H9 (cell line): ENCODE data around the gene ZNF606. TPM values are rescaled to one million over a fixed set of nuclear protein-coding genes. Genes with fewer than 3 reads are reported as not detected.

Source experiments
- DNase-seq: peaks from one replicate; pipeline ENCODE4 v3.0.0-alpha.2; 2017
- H2AFZ ChIP-seq: one replicate; pipeline ENCODE4 v1.6.1; 2013; ENCODE audit warnings: mild to moderate bottlenecking, low read length, control low read depth, moderate library complexity
- H2AK5ac ChIP-seq: 2 replicates; pipeline ENCODE4 v1.6.1; 2013; ENCODE audit warnings: low read length, control low read depth, mixed read lengths; ENCODE audit not compliant: insufficient read length
- H2BK120ac ChIP-seq: one replicate; pipeline ENCODE4 v1.6.1; 2013; ENCODE audit warnings: low read depth, mild to moderate bottlenecking, low read length, control low read depth, inconsistent platforms; ENCODE audit not compliant: poor library complexity, severe bottlenecking
- H2BK12ac ChIP-seq: 2 replicates; pipeline ENCODE4 v1.6.1; 2013; ENCODE audit warnings: low read length, control low read depth, mixed read lengths, low read depth; ENCODE audit not compliant: insufficient read length
- H2BK15ac ChIP-seq: 2 replicates; pipeline ENCODE4 v1.6.1; 2013; ENCODE audit warnings: low read depth, low read length, control low read depth
- H2BK20ac ChIP-seq: one replicate; pipeline ENCODE4 v1.6.1; 2013; ENCODE audit warnings: low read depth, mild to moderate bottlenecking, low read length, control low read depth, inconsistent platforms; ENCODE audit not compliant: poor library complexity, severe bottlenecking
- H2BK5ac ChIP-seq: 2 replicates; pipeline ENCODE4 v1.6.1; 2013; ENCODE audit warnings: low read length, control low read depth, mixed read lengths; ENCODE audit not compliant: insufficient read length
- H3K14ac ChIP-seq: 2 replicates; pipeline ENCODE4 v1.6.1; 2013; ENCODE audit warnings: low read length, control low read depth; ENCODE audit not compliant: insufficient read depth
- H3K18ac ChIP-seq: 2 replicates; pipeline ENCODE4 v1.6.1; 2013; ENCODE audit warnings: low read depth, mild to moderate bottlenecking, mixed read lengths, low read length, control low read depth; ENCODE audit not compliant: insufficient read length
- H3K23ac ChIP-seq: 2 replicates; pipeline ENCODE4 v1.6.1; 2013; ENCODE audit warnings: low read length, control low read depth, mixed read lengths, low read depth; ENCODE audit not compliant: insufficient read length
- H3K23me2 ChIP-seq: 2 replicates; pipeline ENCODE4 v1.6.1; 2013; ENCODE audit warnings: low read depth, mild to moderate bottlenecking, mixed read lengths, low read length, control low read depth; ENCODE audit not compliant: insufficient read length, poor library complexity, severe bottlenecking
- H3K27ac ChIP-seq: 2 replicates; pipeline ENCODE4 v1.5.1; 2013; ENCODE audit warnings: low read length, control low read depth, mixed read lengths, low read depth; ENCODE audit not compliant: insufficient read length
- H3K27me3 ChIP-seq: 2 replicates; pipeline ENCODE4 v1.6.1; 2013; ENCODE audit warnings: low read length, control low read depth, inconsistent platforms; ENCODE audit not compliant: insufficient read depth
- H3K4ac ChIP-seq: 2 replicates; pipeline ENCODE4 v1.6.1; 2013; ENCODE audit warnings: low read depth, mild to moderate bottlenecking, control low read depth, inconsistent platforms, low read length, moderate library complexity
- H3K4me1 ChIP-seq: 2 replicates; pipeline ENCODE4 v1.6.1; 2013; ENCODE audit warnings: low read length, control low read depth, inconsistent platforms; ENCODE audit not compliant: insufficient read depth
- H3K4me2 ChIP-seq: 2 replicates; pipeline ENCODE4 v1.6.1; 2013; ENCODE audit warnings: low read length, control low read depth, mixed read lengths; ENCODE audit not compliant: insufficient read length, insufficient read depth
- H3K56ac ChIP-seq: 2 replicates; pipeline ENCODE4 v1.6.1; 2013; ENCODE audit warnings: low read depth, mild to moderate bottlenecking, mixed read lengths, low read length, control low read depth; ENCODE audit not compliant: insufficient read length
- H3K79me1 ChIP-seq: 2 replicates; pipeline ENCODE4 v1.6.1; 2013; ENCODE audit warnings: low read depth, mild to moderate bottlenecking, moderate library complexity, low read length, control low read depth, inconsistent platforms; ENCODE audit not compliant: insufficient read depth, poor library complexity, severe bottlenecking
- H3K79me2 ChIP-seq: 2 replicates; pipeline ENCODE4 v1.6.1; 2013; ENCODE audit warnings: low read length, control low read depth, inconsistent platforms; ENCODE audit not compliant: insufficient read depth
- H3K9ac ChIP-seq: 2 replicates; pipeline ENCODE4 v1.6.1; 2013; ENCODE audit warnings: low read length, control low read depth, mixed read lengths; ENCODE audit not compliant: insufficient read length; ENCODE audit errors: extremely low read depth
- H3K9me3 ChIP-seq: one replicate; pipeline ENCODE4 v1.6.1; 2013; ENCODE audit warnings: low read depth, low read length, inconsistent platforms; ENCODE audit not compliant: control insufficient read depth
- H3T11ph ChIP-seq: one replicate; pipeline ENCODE4 v1.6.1; 2013; ENCODE audit warnings: mild to moderate bottlenecking, low read length, control low read depth, inconsistent platforms
- H4K20me1 ChIP-seq: one replicate; pipeline ENCODE4 v1.6.1; 2013; ENCODE audit not compliant: control insufficient read depth, insufficient read length, insufficient read depth
- H4K5ac ChIP-seq: 2 replicates; pipeline ENCODE4 v1.6.1; 2013; ENCODE audit warnings: low read depth, mild to moderate bottlenecking, mixed read lengths, low read length, control low read depth; ENCODE audit not compliant: insufficient read length
- H4K8ac ChIP-seq: replicated peaks from 2 replicates; pipeline ENCODE4 v1.6.1; 2013; ENCODE audit warnings: low read length, control low read depth, mixed read lengths, low read depth; ENCODE audit not compliant: insufficient read length
- H4K91ac ChIP-seq: 2 replicates; pipeline ENCODE4 v1.6.1; 2013; ENCODE audit warnings: low read depth, mild to moderate bottlenecking, moderate library complexity, mixed read lengths, low read length, control low read depth; ENCODE audit not compliant: insufficient read length
- H3K27ac Mint-ChIP-seq, 3 experiments: 2 replicates in 2 of 3; 3 replicates in 1 of 3; pipeline ENCODE4 v1.8.0; 2020 to 2021; ENCODE audit warnings: mixed read lengths in 3 of 3, mild to moderate bottlenecking in 1 of 3, moderate library complexity in 1 of 3
- H3K27me3 Mint-ChIP-seq: 2 replicates; pipeline ENCODE4 v1.8.0; 2021; ENCODE audit warnings: low read depth, mild to moderate bottlenecking, moderate library complexity, mixed read lengths
- H3K36me3 Mint-ChIP-seq, 3 experiments: 2 replicates in 2 of 3; 3 replicates in 1 of 3; pipeline ENCODE4 v1.8.0; 2020 to 2021; ENCODE audit warnings: low read depth in 3 of 3, mixed read lengths in 3 of 3; ENCODE audit not compliant: insufficient read depth in 1 of 3
- H3K4me1 Mint-ChIP-seq, 2 experiments: 2 replicates each; pipeline ENCODE4 v1.8.0; 2020; ENCODE audit warnings: mixed read lengths in 2 of 2
- H3K4me3 Mint-ChIP-seq, 2 experiments: 2 replicates in 1 of 2; 3 replicates in 1 of 2; pipeline ENCODE4 v1.8.0; 2020 to 2021; ENCODE audit warnings: mild to moderate bottlenecking in 2 of 2, mixed read lengths in 2 of 2, moderate library complexity in 1 of 2
- H3K9me3 Mint-ChIP-seq, 2 experiments: 2 replicates in 1 of 2; 3 replicates in 1 of 2; pipeline ENCODE4 v1.8.0; 2020; ENCODE audit warnings: mild to moderate bottlenecking in 2 of 2, mixed read lengths in 2 of 2, moderate library complexity in 1 of 2
- WGBS: extraction: QIAGEN DNeasy Blood & Tissue Kit; methylation state at CpG from one replicate; pipeline ENCODE4 v1.1.7; 2013; ENCODE audit warnings: missing lambda C conversion rate, low lambda C conversion rate, mixed read lengths; ENCODE audit not compliant: insufficient read length; ENCODE audit errors: extremely low coverage; 5-methylcytosine and 5-hydroxymethylcytosine counted together
- total RNA-seq: library from RNA; stranded (reverse); gene quantifications from 2 replicates; pipeline ENCODE4 v1.2.1, GENCODE V29; 2021
- TF ChIP-seq, protein P1 (sequence below): fragments of 200-600 bp; sonication (generic); conservative IDR thresholded peaks from 3 replicates; pipeline ENCODE4 v1.8.0; 2021; ENCODE audit warnings: antibody characterized with exemption, mild to moderate bottlenecking

The ZNF606 gene
- total RNA-seq, 1 experiment from 2014 or later, result 13.4 TPM

DNA sequence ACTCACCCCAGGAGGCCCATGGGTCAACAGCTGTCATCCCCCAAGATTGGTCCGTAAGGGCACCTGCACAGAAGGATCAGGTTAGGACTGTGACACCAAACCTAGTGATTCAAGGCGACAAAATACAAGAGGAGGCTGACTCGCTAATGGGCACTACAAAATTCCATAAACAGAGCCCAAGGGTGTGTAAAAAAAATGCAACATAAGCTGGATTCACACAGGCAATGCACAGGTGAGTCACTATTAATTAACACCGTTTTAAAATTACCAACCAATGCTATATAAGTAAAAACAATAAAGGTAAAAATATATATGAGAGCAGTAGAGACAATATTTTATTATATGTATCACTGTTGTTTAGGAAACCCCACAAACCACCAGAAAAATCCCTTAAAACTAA lies 1.9 kb downstream of the ZNF606 start:
- Histone ChIP-seq H4K5ac (no peak overlapping the region), H3K4me1 (no peaks in the 10 kb centered on the region), H3T11ph (no peak overlapping the region), H3K4me2 (peak overlapping the region; percentile 83), H4K20me1 (no peaks in the 10 kb centered on the region), H4K8ac (no peak overlapping the region), H3K23me2 (peaks cover 4% of the 10 kb centered on the region), H3K27me3 (no peaks in the 10 kb centered on the region), H2BK120ac (no peak overlapping the region), H2AK5ac (no peak overlapping the region), H2BK5ac (no peak overlapping the region), H3K79me2 (peaks cover 10% of the 10 kb centered on the region), H3K56ac (no peak overlapping the region), H2BK15ac (no peak overlapping the region), H3K9ac (no peak overlapping the region), H3K27ac (no peak overlapping the region), H2BK12ac (no peak overlapping the region), H3K23ac (no peak overlapping the region), H2AFZ (no peak overlapping the region), H3K79me1 (peaks cover 9% of the 10 kb centered on the region), H3K4ac (no peak overlapping the region), H3K14ac (no peak overlapping the region), H3K9me3 (peaks cover 11% of the 10 kb centered on the region), H3K18ac (no peak overlapping the region), H4K91ac (no peak overlapping the region), H2BK20ac (no peak overlapping the region)
- Mint-ChIP-seq H3K9me3 (peaks cover 41 to 89% of the 10 kb centered on the region in 2 experiments), H3K36me3 (peaks cover 82 to 89% (median 88%) of the 10 kb centered on the region in 3 experiments), H3K27me3 (peaks cover 7% of the 10 kb centered on the region), H3K4me1 (peaks cover 8 to 19% of the 10 kb centered on the region in 2 experiments), H3K27ac (peak overlapping the region in 1 of 3 experiments; percentile 44; a peak in 2 of 7 replicates), H3K4me3 (peak overlapping the region; percentile 88 to 93)
- WGBS, result no CpG with 5 or more reads among the region's 4 CpGs
- TF ChIP-seq, protein P1, sequence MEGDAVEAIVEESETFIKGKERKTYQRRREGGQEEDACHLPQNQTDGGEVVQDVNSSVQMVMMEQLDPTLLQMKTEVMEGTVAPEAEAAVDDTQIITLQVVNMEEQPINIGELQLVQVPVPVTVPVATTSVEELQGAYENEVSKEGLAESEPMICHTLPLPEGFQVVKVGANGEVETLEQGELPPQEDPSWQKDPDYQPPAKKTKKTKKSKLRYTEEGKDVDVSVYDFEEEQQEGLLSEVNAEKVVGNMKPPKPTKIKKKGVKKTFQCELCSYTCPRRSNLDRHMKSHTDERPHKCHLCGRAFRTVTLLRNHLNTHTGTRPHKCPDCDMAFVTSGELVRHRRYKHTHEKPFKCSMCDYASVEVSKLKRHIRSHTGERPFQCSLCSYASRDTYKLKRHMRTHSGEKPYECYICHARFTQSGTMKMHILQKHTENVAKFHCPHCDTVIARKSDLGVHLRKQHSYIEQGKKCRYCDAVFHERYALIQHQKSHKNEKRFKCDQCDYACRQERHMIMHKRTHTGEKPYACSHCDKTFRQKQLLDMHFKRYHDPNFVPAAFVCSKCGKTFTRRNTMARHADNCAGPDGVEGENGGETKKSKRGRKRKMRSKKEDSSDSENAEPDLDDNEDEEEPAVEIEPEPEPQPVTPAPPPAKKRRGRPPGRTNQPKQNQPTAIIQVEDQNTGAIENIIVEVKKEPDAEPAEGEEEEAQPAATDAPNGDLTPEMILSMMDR, result no peak
- DNase-seq, result no peak
